Tibial nerve (tissue), 4 donors: Measurements from ENCODE around the gene MAMLD1. TPM values are rescaled to one million over a fixed set of nuclear protein-coding genes. Genes with fewer than 3 reads are reported as not detected.

ENCODE experiments used
- DNase-seq, 2 donors: peaks; one replicate each; pipeline ENCODE4 v3.0.0-alpha.2; 2019; ENCODE audit warnings: low spot score in 2 of 2
- H3K27ac ChIP-seq, 4 donors: fragments of 200-600 bp; sonication (generic) in 3 of 4; one replicate each; pipeline ENCODE4 v1.5.1; 2017 to 2019; ENCODE audit warnings: mild to moderate bottlenecking in 1 of 4
- H3K27me3 ChIP-seq, 2 donors: fragments of 200-600 bp; sonication (generic) in 1 of 2; one replicate each; pipeline versions ENCODE4 v1.5.1 to v1.6.0; 2017 to 2019
- H3K36me3 ChIP-seq, 3 donors: fragments of 200-600 bp; sonication (generic); one replicate each; pipeline ENCODE4 v1.5.1; 2018 to 2019
- H3K4me1 ChIP-seq, 4 donors: fragments of 200-600 bp; sonication (generic) in 3 of 4; one replicate each; pipeline ENCODE4 v1.5.1; 2017 to 2019
- H3K4me3 ChIP-seq, 4 donors: fragments of 200-600 bp; sonication (generic) in 3 of 4; one replicate each; pipeline ENCODE4 v1.5.1; 2017 to 2019; ENCODE audit warnings: mild to moderate bottlenecking in 1 of 4, moderate library complexity in 1 of 4
- H3K9me3 ChIP-seq, 4 donors: fragments of 200-600 bp; sonication (generic) in 3 of 4; one replicate each; pipeline ENCODE4 v1.5.1; 2017 to 2019
- CTCF ChIP-seq, 5 experiments: fragments of 200-600 bp in 3 of 5; fragments of 450-650 bp in 2 of 5; sonication (generic) in 3 of 5; IDR thresholded peaks; one replicate each; pipeline ENCODE4 v1.5.1; 2016 to 2019; ENCODE audit warnings: antibody characterized with exemption in 5 of 5, mild to moderate bottlenecking in 3 of 5, moderate library complexity in 2 of 5
- EP300 ChIP-seq, 2 donors: sonication (generic); formaldehyde crosslinking; IDR thresholded peaks; one replicate each; pipeline ENCODE4 v1.6.1; 2017; ENCODE audit warnings: antibody characterized with exemption in 2 of 2, mild to moderate bottlenecking in 1 of 2
- POLR2A ChIP-seq, 2 donors: fragments of 450-650 bp; IDR thresholded peaks; one replicate each; pipeline ENCODE4 v1.6.1; 2017; ENCODE audit warnings: antibody characterized with exemption in 2 of 2, mild to moderate bottlenecking in 2 of 2, moderate library complexity in 2 of 2
- WGBS, 2 donors: methylation state at CpG; one replicate each; pipeline ENCODE4 v1.1.5; 2018; 5-methylcytosine and 5-hydroxymethylcytosine counted together
- total RNA-seq, 4 donors: library from RNA; depleted of rRNA; stranded (reverse); fragments of >200 nt; gene quantifications; one replicate each; pipeline ENCODE4 v1.1.0, GENCODE V29; 2016

MAMLD1 gene
- total RNA-seq, 4 donors from 2014 or later, result 8.2 to 16.2 (median 9.2) TPM

- Histone ChIP-seq H3K4me3 (no peak overlapping the region), H3K9me3 (no peaks in the 10 kb centered on the region), H3K27ac (peak overlapping the region in 1 of 4 donors; percentile 10), H3K27me3 (no peaks in the 10 kb centered on the region), H3K4me1 (no peaks in the 10 kb centered on the region), H3K36me3 (no peaks in the 10 kb centered on the region)
- DNase-seq, result no peak
- WGBS, 2 donors, result 50 to 51% methylated on average over 2 to 4 of the region's 4 CpGs
- TF ChIP-seq EP300 (IDR thresholded peaks at IDR 0.05), result no peak
- no peak for TF ChIP-seq CTCF (IDR thresholded peaks at IDR 0.05)
- no peak for TF ChIP-seq POLR2A (IDR thresholded peaks at IDR 0.05)
Observed at GRCh38 chrX:150517303-150517910, 154.3 kb downstream of the MAMLD1 start.

- H3K36me3 ChIP-seq, result no peaks in the 10 kb centered on the region
- TF ChIP-seq EP300 (IDR thresholded peaks at IDR 0.05) (no peak), POLR2A (IDR thresholded peaks at IDR 0.05) (no peak), CTCF (IDR thresholded peaks at IDR 0.05) (no peak)
- DNase-seq, result no peak
- no peaks in the 10 kb centered on the region for H3K4me1 ChIP-seq
- 73 to 100% methylated on average over 2 of the region's 2 CpGs for WGBS, 2 donors
- H3K27me3 ChIP-seq, result no peaks in the 10 kb centered on the region
- H3K27ac ChIP-seq, result no peak overlapping the region
- no peaks in the 10 kb centered on the region for H3K9me3 ChIP-seq
- H3K4me3 ChIP-seq, result no peak overlapping the region
Observed at GRCh38 chrX:150522494-150522893, 159.4 kb downstream of the MAMLD1 start.

DNA sequence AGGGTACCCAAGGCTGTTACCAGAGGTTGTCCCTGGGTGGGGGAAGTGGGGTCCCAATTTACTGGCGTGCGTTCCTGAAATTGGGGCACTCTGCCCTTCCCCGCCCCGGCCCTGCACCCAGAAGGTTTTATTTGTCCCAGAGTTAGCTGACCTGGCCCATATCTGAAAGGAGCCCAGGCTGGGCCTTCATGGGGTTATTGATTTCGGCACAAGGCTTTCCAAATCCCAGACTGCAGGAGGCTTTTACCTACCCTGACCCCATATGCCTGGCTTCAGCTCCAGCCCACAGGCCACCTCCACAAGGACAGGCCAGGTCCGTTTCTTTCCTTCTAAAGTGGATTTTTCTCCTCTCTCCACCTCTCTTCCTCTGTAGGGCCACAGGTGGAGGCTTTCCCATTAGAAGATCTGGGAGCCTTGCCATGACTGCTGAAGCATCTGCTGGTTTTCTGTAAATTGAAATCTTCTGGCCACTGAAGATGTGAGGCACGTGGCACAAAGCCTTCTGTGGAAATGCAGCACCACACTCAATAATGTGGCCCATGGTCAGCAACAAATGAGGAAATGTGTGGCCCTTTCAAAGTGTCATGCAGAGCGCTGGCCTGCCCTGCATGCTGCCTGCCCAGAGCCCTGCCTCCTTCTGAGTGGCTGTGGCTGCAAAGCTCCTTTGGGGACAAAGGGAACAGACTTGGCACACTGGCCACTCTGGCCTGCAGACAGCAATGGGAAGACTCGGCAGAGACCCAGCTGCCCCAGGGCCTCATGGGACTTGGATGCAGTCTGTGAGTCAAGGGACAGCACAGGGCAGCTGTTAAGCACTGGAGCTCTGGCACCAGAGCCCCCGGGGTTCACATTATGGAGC lies 162.2 kb downstream of the MAMLD1 start:
- WGBS, 2 donors, result 69 to 83% methylated on average over 5 to 10 of the region's 10 CpGs

GRCh38 chrX:150526692-150527091 lies 163.6 kb downstream of the MAMLD1 start:
- Histone ChIP-seq H3K27ac (no peak overlapping the region), H3K9me3 (no peaks in the 10 kb centered on the region), H3K4me3 (no peak overlapping the region), H3K36me3 (no peaks in the 10 kb centered on the region), H3K4me1 (no peaks in the 10 kb centered on the region), H3K27me3 (no peaks in the 10 kb centered on the region)
- TF ChIP-seq CTCF (IDR thresholded peaks at IDR 0.05) (no peak), POLR2A (IDR thresholded peaks at IDR 0.05) (no peak), EP300 (IDR thresholded peaks at IDR 0.05) (no peak)
- DNase-seq, result no peak
- 71 to 80% methylated on average over 7 of the region's 7 CpGs for WGBS, 2 donors

More for the DNA sequence above, 162.2 kb downstream of the MAMLD1 start:
- H3K9me3 ChIP-seq, result no peaks in the 10 kb centered on the region
- no peak for TF ChIP-seq CTCF (IDR thresholded peaks at IDR 0.05)
- peak in 1 of 2 donors; percentile 62 for TF ChIP-seq EP300 (IDR thresholded peaks at IDR 0.05)
- TF ChIP-seq POLR2A (IDR thresholded peaks at IDR 0.05), result no peak
- H3K27me3 ChIP-seq, result no peaks in the 10 kb centered on the region
- no peaks in the 10 kb centered on the region for H3K4me1 ChIP-seq
- peak overlapping the region in 1 of 4 donors; percentile 2 for H3K27ac ChIP-seq
- no peak overlapping the region for H3K4me3 ChIP-seq
- no peak for DNase-seq
- H3K36me3 ChIP-seq, result no peaks in the 10 kb centered on the region

DNA sequence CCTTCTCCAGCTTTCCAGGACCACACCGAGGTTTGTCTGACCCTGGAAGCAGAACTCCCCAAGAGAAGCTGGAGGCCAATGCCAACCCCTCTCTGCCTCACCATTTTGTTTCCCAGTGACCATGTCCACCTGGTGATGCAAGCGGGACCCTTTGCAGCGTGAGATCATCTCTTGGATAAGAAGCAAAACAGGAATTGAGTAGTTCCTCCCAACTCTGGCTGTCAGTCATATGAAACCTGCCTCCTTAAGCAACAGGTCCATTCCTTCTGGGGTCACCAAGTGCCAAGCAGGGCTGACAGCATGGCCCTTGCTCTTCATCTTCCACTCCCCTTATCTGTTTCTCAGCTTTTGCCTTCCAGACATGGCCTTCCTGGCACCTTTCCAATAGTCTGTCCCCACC lies 164.0 kb downstream of the MAMLD1 start:
- no peaks in the 10 kb centered on the region for H3K27me3 ChIP-seq
- H3K9me3 ChIP-seq, result no peaks in the 10 kb centered on the region
- H3K27ac ChIP-seq, result no peak overlapping the region
- no peaks in the 10 kb centered on the region for H3K36me3 ChIP-seq
- no peaks in the 10 kb centered on the region for H3K4me1 ChIP-seq
- 83 to 84% methylated on average over 3 of the region's 3 CpGs for WGBS, 2 donors
- no peak overlapping the region for H3K4me3 ChIP-seq
- TF ChIP-seq CTCF (IDR thresholded peaks at IDR 0.05), result no peak
- TF ChIP-seq EP300 (IDR thresholded peaks at IDR 0.05), result no peak
- no peak for TF ChIP-seq POLR2A (IDR thresholded peaks at IDR 0.05)
- no peak for DNase-seq
